GM19043 (cell line): Measurements from ENCODE around the gene RASL12.
"Not testable (repeated sequence)": the region's sequence is repeated elsewhere in the genome, so short reads cannot be mapped to it uniquely, and the experiment has no call there.

ENCODE experiments used
- ATAC-seq: cut with Tn5 transposase; IDR thresholded peaks from one replicate; pipeline ENCODE4 v1.9.1; 2021; ENCODE audit warnings: low read depth; ENCODE audit not compliant: unreplicated experiment

The RASL12 gene, protein sequence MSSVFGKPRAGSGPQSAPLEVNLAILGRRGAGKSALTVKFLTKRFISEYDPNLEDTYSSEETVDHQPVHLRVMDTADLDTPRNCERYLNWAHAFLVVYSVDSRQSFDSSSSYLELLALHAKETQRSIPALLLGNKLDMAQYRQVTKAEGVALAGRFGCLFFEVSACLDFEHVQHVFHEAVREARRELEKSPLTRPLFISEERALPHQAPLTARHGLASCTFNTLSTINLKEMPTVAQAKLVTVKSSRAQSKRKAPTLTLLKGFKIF

DNA sequence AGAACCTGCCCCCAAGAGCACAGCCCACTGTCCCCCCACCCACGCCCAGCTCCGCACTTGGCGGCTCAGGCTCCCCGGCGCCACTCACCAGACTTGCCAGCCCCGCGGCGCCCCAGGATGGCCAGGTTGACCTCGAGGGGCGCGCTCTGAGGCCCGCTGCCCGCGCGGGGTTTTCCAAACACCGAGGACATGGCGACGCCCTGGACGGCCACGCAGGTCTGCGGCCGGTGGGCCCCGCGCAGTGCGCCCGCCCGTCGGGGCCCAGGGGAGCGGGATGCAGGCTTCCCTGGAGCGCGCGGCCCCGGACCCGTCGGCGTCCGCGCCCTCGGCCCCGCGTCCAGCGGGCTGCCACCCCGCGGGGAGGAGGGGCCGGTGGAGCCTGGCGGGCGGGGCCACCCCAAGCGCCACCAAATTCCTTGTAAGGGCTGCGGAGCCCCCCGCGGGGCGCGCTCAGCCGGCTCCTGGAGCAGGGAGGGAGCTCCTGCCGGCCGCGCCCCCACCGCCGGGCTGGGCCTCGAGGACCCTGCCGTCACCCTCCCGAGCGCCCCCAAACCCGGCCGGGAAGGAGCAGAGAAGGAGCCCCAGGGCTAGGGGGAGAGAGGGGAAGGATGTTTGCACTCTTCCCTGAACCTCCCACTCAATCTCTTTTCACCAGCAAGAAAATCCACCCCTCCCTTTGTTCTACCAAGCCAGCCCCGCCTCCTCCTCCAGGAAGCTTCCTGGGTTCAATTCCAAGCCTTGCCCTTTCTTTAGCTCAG, at the start of gene RASL12:
Gene RASL12 (minus strand): TSS at position 347 of the 758 bp plus-strand sequence. CDS start 156 bp downstream, at position 191.
- no peak for ATAC-seq

DNA sequence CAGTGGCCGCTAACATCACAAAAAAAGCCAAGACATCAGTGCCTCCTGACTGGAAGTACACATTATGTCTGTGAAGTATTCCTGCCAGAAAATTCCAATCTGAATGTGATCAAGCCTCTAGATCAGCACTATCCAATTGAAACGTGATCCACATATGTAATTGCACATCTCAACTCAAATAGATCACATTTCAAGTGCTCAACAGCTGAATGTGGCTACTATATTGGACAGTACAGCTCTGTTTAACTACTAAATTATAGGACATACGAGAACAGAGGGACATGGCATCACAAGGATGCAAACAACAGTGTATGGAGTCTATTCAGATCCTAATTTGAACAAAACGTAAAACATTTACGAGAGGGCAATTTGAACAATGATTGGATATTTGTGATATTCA, 47.8 kb upstream of the RASL12 start:
- no peak for ATAC-seq

DNA sequence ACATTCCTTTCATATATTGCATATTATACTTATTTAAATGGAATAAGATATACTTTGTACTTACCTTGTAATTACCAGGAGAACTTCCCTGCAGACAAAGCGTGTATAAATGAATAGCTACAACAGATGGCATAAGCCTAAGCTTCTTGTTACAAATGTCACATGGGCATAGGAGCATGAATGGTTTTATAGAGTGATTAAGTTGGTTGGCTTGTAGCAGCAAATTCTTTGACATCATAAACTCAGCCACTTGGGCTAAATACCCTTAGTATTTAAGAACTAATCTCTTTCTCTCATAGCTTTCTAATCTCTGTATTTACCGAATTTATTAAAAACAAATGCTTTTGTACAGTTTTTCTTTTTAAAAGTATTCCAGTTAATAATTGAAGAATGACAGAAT, 47.3 kb upstream of the RASL12 start, which contains the start of gene UBAP1L:
Gene UBAP1L (minus strand): TSS at position 115 of the 400 bp plus-strand sequence. CDS start 8,985 bp downstream, outside the sequence.
- no peak for ATAC-seq

DNA sequence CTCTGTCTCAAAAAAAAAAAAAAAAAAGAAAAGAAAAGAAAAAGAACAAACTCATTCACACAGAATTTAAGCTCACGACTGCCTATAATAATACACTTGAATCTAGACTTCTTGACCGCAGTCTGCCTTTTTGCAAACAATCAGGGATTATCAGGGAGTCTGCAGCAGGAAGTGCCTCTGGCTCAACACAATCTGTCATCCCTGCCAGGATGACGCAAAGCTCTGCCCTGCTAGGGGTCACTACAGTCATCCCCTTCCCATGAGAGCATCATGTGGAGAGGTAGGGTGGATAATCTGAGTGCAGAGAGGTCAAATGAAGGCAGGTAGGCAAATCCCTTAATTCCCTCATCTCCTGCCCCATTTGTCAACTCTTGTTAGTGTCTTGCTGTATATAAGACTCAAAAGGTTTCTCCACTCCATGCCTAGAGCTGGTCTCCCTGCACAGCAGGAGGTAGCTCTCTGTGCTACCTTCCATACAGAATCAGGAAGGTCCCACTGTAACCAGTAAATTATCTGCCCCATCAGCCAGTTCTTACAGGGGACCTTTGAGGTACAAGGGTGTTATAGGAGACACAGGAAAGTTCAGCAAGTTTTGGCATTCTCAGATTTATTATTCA, 43.0 kb upstream of the RASL12 start:
- no peak for ATAC-seq

DNA sequence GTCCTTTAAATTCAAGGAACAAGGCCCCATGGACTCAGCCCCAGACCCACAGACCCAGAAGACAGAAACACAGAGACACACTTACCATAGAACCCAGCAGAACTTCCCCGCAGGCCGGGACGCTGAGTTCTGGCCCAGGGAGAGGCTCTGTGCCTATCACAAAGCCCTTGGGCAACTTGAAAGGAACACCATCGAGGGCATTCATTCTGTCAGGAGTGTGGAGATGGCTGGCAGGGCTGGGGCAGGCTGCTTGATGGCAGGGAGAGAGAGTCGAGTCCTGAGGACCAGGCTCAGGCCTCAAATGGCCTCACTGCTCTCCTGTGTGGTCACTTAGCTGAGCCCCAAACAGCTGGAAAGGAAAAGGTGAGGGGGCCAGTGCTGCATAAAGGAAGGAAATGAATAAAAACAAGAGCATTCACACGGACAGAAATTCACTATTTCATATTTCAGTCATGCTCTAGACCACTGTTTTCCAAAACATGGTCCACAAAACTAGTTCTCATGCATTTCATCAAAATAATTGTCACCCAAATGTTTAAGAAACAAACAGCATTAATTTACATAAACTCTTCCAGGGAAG, 38.3 kb upstream of the RASL12 start:
- ATAC-seq, result no peak

DNA sequence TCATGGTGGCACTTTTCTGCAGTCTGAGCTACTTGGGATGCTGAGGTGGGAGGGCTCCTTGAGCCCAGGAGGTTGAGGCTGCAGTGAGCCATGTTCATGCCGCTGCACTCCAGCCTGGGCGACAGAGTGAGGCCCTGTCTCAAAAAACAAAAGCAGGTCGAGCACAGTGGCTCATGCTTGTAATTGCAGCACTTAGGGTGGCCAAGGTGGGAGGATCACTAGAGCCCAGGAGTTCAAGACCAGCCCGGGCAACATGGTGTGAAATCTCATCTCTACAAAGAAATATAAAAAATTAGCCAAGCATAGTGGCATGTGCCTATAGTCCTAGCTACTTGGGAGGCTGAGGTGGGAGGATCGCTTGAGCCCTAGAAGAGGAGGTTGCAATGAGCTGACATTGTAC, 37.2 kb upstream of the RASL12 start:
- no peak for ATAC-seq

DNA sequence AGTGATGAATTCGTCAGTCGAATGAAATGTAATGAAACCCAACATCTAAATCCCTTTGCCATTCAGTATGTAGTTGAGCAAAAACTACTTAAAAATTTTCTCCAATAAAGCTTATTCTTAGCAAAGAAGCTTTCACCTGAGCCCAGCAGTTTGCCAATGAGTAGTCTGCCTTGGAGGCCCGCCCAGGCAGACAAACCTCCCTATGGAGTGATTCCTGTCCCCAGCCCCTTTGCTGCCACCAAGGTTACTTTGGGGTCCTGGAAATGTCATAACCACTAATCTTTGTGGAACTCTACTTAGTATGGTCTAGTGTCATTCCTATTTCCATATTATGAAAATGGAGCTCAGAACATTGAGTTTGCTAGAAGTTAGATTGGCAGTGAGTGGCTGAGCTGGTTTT, 35.1 kb upstream of the RASL12 start:
- no peak for ATAC-seq

DNA sequence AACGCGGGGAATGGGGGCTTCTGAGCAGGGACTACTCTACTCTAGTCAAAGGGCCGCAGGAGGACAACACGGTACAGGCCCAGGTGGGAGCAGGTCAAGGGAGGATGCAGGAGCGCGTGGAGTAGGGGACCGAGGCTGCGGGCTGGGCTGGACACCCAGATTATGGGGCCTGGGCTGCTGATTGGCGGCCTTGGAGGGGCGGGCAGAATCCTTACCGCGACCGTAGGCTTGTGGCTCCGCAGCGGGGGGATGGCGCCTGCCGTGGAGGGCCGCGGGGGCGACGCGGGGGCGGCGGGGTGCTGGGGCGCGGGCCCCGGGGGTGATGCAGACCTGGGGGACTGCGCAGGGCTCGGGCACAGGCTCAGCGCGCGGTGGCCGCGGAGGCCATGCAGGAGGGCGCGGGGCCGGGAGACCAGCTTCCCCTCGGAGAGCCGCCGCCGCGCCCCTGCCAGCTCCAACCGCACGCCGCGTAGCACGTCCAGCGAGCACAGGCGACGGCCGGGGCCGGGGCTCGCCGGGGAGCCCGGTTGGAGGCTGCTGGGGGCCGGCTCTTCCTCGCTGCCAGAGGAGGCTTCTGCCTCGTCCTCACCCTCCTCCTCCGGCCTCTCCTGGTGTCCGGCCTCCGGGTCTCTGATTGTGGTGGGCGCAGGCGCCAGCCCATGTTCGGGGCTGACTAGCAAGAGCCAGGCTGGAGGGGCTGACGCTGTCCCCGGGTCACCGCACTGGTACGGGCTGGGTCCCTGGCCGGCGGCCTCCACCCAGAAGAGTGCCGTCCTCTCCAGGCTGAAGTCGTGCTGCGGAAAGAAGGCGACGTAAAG, 34.3 kb upstream of the RASL12 start:
- no peak for ATAC-seq

DNA sequence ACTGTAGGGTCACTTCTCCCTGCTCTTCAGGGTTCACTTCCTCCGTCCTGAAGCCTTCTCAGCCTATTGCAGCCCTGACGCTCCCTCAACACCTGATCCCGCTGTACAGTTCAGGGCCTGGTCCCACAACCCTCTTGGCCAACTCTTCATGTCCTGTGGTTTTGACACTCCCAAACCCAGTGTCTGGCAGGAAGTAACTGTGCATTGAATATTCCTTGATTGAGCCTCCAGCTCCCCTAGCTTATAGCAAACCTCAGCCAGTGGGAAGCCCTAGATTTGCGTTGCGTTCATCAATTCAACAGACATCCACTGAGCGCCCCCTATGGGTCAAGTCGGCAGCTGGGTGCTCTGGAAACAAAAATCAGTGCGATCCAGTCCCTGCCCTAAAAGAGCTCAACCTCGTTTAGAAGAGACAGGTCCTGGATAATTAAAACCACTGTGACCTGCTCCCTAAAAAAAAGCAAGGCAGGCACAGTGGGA, 33.7 kb upstream of the RASL12 start:
- no peak for ATAC-seq

DNA sequence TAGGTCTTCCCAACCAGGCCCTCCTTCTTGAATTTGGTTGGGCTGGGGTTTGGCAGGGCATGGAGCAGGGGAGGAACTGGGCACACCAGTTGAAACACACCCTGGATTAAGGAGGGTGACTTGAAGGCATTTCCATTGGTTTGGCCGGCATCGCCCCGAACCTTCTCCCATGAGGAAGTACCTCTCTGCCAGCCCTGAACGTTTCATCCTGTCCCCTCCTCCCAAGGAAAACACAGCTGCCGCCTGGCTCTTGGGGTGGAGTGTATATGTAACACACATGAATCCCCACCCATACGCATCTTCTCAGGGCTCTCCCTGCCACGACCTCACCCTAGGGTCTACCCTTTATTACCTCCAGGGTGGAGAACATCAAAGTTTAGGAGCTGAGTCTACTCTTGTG, 32.7 kb upstream of the RASL12 start:
- no peak for ATAC-seq

DNA sequence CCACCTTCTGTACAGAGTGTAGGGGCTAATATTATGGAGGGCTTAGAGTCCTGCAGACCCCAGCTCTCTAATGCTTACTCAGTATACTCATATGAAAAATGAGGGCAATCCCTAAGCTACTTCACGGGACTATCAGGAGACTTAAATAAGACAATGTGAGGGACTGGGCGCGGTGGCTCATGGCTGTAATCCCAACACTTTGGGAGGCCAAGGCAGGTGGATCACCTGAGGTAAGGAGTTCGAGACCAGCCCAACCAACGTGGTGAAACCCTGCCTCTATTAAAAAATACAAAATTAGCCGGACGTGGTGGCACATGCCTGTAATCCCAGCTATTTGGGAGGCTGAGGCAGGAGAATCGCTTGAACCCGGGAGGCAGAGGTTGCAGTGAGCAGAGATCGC, 32.0 kb upstream of the RASL12 start:
- not testable (repeated sequence) for ATAC-seq

DNA sequence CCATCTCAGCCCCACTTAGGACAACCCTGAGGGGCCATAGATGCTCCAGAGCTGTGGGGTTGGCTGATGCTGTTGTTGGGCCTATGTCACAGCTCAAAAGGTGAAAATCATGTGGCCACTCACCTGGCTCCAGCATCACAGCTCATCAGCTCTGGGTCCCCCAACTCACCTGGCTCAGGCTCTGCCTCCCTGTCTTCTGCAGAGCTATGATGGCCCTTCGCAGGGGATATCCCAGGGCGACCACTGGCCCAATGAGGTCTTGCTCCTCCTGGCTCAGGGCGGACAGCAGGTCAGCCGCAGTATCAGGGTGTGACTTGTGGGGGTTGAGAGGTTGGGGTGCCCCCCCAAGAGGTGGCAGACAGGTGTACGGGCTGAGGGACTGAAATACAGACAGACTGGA, 31.5 kb upstream of the RASL12 start:
- no peak for ATAC-seq

DNA sequence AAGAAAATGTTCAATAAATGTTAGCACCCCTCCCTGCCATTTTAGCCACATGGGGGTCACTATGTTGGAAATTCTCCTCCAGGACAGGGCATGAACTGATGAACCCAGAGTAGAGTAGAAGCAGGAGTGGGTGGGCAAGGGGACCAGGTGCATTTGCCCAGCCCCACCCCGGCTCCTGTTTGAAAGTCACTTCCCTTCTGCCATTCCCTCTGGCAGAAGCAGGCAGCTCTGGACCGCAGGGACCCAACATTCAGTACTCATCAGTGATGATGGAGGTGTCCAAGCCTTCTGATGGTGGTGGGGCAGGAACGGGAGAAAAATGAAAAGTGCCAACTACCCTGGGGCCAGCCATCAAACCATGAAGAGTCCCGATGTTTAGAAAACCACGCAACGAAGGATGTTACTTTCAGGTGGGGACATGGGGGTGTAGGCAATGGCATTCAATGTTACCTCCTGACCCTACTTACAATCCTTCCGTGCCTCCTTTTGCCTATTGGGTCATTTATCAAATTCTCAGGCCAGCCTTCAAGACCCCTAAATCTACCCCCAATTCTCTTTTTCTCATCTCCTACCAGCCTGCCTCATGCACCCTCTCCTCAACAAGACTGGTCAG, 30.0 kb upstream of the RASL12 start:
- ATAC-seq, result no peak

DNA sequence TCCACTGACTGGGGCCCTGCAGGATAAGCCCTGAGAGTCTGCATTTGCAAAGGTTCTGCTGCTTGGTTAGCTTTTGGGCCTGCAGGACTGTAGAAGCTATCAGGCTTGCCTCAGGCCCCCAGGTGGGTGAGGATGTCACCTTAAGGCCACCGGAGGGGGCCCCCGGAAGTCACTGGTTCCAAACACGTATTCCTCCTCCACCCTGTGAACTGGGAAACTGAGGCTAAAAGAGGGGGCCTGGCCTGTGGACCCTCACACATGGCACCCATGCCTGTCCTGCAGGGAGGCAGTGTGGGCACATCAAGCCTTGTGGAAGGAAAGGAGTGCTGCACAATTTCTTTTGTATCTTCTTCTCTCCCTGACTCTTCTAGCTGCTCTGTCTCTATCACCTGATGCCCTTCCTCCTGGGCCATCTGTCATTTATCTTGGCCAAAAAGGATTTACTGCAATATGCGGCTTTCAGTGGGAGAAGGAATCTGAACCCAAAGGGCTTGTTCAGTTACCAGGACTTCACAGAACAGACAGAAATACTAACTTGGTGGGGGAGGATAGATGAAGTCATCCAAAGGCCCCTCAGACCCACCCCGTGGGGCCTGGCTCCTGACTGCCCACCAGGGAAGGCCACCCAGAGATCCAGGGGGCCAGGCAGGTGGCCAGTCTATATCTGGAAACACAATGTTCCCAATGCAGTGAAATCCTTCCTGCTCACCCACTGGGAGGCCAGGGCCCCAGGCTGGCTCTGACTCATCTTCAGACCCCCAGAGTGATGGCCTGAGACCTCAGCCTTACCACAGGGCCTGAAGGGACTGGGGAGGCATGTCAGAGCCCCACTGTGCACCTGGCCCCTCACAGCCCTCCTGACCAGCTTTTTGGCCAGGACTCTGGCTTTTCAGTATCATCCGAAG, 28.9 kb upstream of the RASL12 start:
- ATAC-seq, result no peak

DNA sequence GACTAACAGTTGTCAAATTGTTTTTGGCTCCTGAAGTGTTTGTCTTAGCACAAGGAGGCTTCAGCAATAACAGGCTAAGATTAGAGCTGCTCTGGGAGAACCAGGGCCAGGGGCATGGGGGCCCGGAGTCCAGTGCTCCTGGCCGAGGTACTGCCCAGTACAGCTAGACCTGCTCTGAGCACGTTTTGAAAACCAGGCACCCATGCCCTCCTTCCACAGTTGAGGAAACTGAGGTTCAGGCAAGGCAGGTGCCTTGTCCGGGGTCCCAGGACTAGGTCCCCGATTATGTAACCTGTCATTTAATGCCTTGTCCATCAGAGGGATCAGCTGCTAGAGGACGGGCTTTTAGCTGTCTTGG, 27.9 kb upstream of the RASL12 start:
- ATAC-seq, result no peak

DNA sequence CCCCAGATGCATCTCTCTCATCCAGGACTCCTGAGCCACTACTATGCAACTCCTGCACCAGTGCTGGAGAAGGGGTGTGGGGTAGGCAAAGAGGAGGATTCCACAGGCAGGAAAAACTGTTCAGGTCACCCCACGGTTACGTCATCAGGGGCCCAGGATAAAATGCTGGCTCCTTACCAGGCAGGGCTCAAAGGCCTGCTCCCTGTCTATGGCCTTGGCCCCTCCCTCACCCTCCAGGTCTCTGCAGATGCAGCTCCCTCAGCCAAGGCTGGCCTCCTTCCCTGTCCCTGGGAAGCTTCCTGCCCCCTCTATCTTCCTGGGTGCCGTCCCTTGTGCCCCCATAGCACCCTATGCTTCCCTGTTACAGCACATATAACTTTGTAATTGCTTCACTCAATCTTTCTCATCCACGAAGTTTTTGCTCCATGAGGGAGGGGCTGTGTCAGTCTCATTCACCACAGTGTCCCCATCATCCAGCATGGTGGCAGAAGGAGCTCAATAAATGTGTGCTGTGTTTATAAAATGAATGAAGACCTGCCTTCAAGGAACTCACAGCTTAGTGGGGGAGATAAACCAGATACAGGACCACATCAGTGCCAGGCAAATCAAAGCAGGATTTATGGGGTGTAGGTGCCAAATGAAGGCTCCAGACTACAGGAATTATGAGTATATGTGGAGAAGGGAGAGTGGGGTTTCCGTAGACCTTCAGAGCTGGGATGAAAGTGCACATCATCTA, 27.4 kb upstream of the RASL12 start:
- ATAC-seq, result no peak

DNA sequence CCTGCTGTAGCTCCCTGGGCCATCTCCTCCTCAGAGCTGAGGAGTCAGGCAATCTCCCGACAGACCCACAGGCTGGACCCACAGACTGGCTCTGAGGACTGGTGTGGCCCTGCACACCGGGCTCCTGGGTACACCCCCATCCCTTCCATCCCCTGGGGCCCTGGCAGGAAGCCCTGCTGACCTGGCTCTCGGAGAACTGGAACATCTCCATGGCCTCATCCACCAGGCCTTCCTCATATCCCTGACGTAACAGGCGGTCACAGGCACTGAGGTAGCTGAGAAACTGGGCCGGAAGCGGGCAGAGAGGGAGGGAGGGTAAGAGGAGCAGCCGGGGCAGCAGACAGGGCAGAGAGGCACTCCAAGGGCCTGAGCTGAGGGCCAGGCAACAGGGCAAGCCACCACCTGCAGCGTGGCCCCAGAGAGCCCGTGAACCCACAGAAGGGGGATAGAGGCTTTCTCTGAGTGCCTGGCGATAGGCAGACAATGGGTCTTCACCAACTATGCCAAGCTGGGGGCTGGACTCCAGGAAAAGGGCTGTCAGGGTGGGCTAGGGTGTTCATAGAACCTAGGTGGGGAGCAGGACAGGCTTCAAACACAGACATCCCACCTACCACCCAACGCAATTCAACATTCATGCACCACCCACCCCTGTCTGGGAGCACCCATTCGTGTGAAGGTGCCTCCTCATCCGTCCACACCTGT, 26.7 kb upstream of the RASL12 start:
- no peak for ATAC-seq

DNA sequence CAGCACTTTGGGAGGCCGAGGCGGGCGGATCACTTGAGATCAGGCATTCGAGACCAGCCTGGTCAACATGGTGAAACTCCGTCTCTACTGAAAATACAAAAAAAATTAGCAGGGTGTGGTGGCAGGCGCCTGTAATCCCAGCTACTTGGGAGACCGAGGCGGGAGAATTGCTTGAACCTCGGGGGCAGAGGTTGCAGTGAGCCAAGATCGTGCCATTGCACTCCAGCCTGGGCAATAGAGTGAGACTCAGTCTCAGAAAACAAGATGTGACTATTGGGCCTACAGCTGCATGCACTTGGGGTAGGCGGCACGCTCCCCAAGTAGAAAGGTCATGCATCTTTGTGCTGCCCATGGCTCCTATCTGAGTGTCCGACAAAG, 26.0 kb upstream of the RASL12 start:
- ATAC-seq, result not testable (repeated sequence)
